H1 (cell line): ENCODE results near the gene KANSL2. TPM values are rescaled to one million over a fixed set of nuclear protein-coding genes. Genes with fewer than 3 reads are reported as not detected.
A peak's percentile ranks its signal among the peaks of the same experiment; 100 is the strongest.

Experiments used
- CTCF ChIA-PET: fragments of 300-600 bp; sonication (Branson Sonifier 250); formaldehyde crosslinking; loops from one replicate; lab custom pipeline; 2021; ENCODE audit not compliant: partially characterized antibody; lab: Charles Lee
- POLR2A ChIA-PET: fragments of 300-600 bp; sonication (Branson Sonifier 250); formaldehyde crosslinking; loops from one replicate; lab custom pipeline; 2021; ENCODE audit warnings: inconsistent platforms; ENCODE audit not compliant: partially characterized antibody; lab: Charles Lee
- DNase-seq, 2 experiments: peaks; one replicate each; pipeline versions ENCODE4 v3.0.0 to v3.0.0-alpha.2; 2010 to 2022; ENCODE audit warnings: low spot score in 2 of 2, low read depth in 1 of 2, mixed read lengths in 1 of 2
- FAIRE-seq: peaks from 2 replicates; lab custom pipeline; 2011; peaks lifted over from hg19 to GRCh38; lab: Jason Lieb, UNC
- H2AFZ ChIP-seq: 2 replicates; pipeline ENCODE4 v1.8.1; 2012; ENCODE audit warnings: low read length, inconsistent platforms
- H2AK5ac ChIP-seq: 2 replicates; pipeline ENCODE4 v1.6.1; 2013; ENCODE audit warnings: low read depth, low read length
- H2BK120ac ChIP-seq: replicated peaks from 2 replicates; pipeline ENCODE3; 2013; ENCODE audit warnings: low read depth, low read length, inconsistent platforms
- H2BK12ac ChIP-seq: 2 replicates; pipeline ENCODE4 v1.6.1; 2013; ENCODE audit warnings: low read depth, low read length
- H2BK15ac ChIP-seq: 2 replicates; pipeline ENCODE4 v1.6.1; 2013; ENCODE audit warnings: low read length
- H2BK20ac ChIP-seq: 2 replicates; pipeline ENCODE4 v1.6.1; 2013; ENCODE audit warnings: low read length
- H2BK5ac ChIP-seq: 2 replicates; pipeline ENCODE4 v1.6.1; 2013; ENCODE audit warnings: low read depth, low read length
- H3K14ac ChIP-seq: 2 replicates; pipeline ENCODE4 v1.6.1; 2013; ENCODE audit warnings: inconsistent platforms; ENCODE audit not compliant: insufficient read length
- H3K18ac ChIP-seq: 2 replicates; pipeline ENCODE4 v1.6.1; 2013; ENCODE audit warnings: low read length; ENCODE audit errors: extremely low read depth
- H3K23ac ChIP-seq: 2 replicates; pipeline ENCODE4 v1.6.1; 2013; ENCODE audit warnings: inconsistent platforms; ENCODE audit not compliant: insufficient read length
- H3K23me2 ChIP-seq: 2 replicates; pipeline ENCODE4 v1.6.1; 2013; ENCODE audit warnings: low read depth, low read length
- H3K27ac ChIP-seq: 2 replicates; pipeline ENCODE4 v1.6.1; 2011; ENCODE audit warnings: low read depth, low read length, inconsistent platforms
- H3K27me3 ChIP-seq, 4 experiments: replicated peaks in 1 of 4; 1 replicate in 1 of 4; 2 replicates in 3 of 4; pipeline versions ENCODE4 v1.6.1 to v1.8.1; 2011 to 2013; ENCODE audit warnings: low read length in 3 of 4, mild to moderate bottlenecking in 3 of 4, inconsistent platforms in 2 of 4, mixed read lengths in 2 of 4, moderate library complexity in 1 of 4; ENCODE audit not compliant: control insufficient read depth in 3 of 4, insufficient read depth in 3 of 4; ENCODE audit errors: extremely low read depth in 1 of 4
- H3K36me3 ChIP-seq, 4 experiments: 2 replicates each; pipeline versions ENCODE4 v1.6.1 to v1.8.1; 2011 to 2013; ENCODE audit warnings: mild to moderate bottlenecking in 4 of 4, low read length in 3 of 4, moderate library complexity in 2 of 4, control low read depth in 1 of 4, inconsistent platforms in 1 of 4; ENCODE audit not compliant: insufficient read depth in 4 of 4, control insufficient read depth in 2 of 4
- H3K4ac ChIP-seq: replicated peaks from 2 replicates; pipeline ENCODE3; 2013; ENCODE audit warnings: low read length, low read depth, mixed read lengths, inconsistent platforms; ENCODE audit not compliant: insufficient read length
- H3K4me1 ChIP-seq, 4 experiments: replicated peaks in 1 of 4; 1 replicate in 1 of 4; 2 replicates in 3 of 4; pipeline versions ENCODE4 v1.6.1 to v1.8.1; 2011 to 2013; ENCODE audit warnings: low read length in 3 of 4, inconsistent platforms in 2 of 4, mixed read lengths in 1 of 4; ENCODE audit not compliant: insufficient read depth in 4 of 4, control insufficient read depth in 3 of 4
- H3K4me2 ChIP-seq, 2 experiments: 2 replicates each; pipeline versions ENCODE4 v1.6.1 to v1.8.1; 2011 to 2013; ENCODE audit warnings: low read depth in 2 of 2, low read length in 2 of 2, control low read depth in 1 of 2, inconsistent platforms in 1 of 2, mild to moderate bottlenecking in 1 of 2; ENCODE audit not compliant: insufficient read depth in 1 of 2
- H3K4me3 ChIP-seq, 4 experiments: fragments of 200-600, 300-600 bp in 1 of 4; sonication (generic), shearing (Covaris generic), sonication (Bioruptor Twin) in 1 of 4; 2 replicates each; pipeline versions ENCODE4 v1.5.1 to v1.8.1; 2011 to 2016; ENCODE audit warnings: low read length in 4 of 4, low read depth in 3 of 4, control low read depth in 2 of 4, inconsistent platforms in 2 of 4, mild to moderate bottlenecking in 2 of 4, mixed read lengths in 1 of 4, moderate library complexity in 1 of 4; ENCODE audit not compliant: insufficient read depth in 2 of 4; ENCODE audit errors: extremely low read depth in 1 of 4
- H3K56ac ChIP-seq: replicated peaks from 2 replicates; pipeline ENCODE3; 2013; ENCODE audit warnings: low read depth, mild to moderate bottlenecking, mixed read lengths, low read length, inconsistent platforms; ENCODE audit not compliant: insufficient read length
- H3K79me1 ChIP-seq: 2 replicates; pipeline ENCODE4 v1.6.1; 2013; ENCODE audit warnings: low read depth, low read length, control low read depth
- H3K79me2 ChIP-seq, 2 experiments: 2 replicates each; pipeline versions ENCODE4 v1.6.1 to v1.8.1; 2012 to 2013; ENCODE audit warnings: low read length in 2 of 2, mild to moderate bottlenecking in 2 of 2, inconsistent platforms in 1 of 2; ENCODE audit not compliant: insufficient read depth in 2 of 2, control insufficient read depth in 1 of 2
- H3K9ac ChIP-seq, 4 experiments: replicated peaks in 1 of 4; 1 replicate in 1 of 4; 2 replicates in 3 of 4; pipeline versions ENCODE4 v1.6.1 to v1.8.1; 2011 to 2013; ENCODE audit warnings: low read depth in 3 of 4, low read length in 3 of 4, control low read depth in 2 of 4, mild to moderate bottlenecking in 2 of 4, moderate library complexity in 2 of 4, inconsistent platforms in 1 of 4; ENCODE audit errors: extremely low read depth in 1 of 4
- H3K9me3 ChIP-seq, 2 experiments: 2 replicates each; pipeline versions ENCODE4 v1.6.1 to v1.8.1; 2012 to 2013; ENCODE audit warnings: mild to moderate bottlenecking in 2 of 2, moderate library complexity in 2 of 2, control low read depth in 1 of 2, inconsistent platforms in 1 of 2, low read depth in 1 of 2, low read length in 1 of 2, mixed read lengths in 1 of 2; ENCODE audit not compliant: insufficient read depth in 2 of 2
- H4K20me1 ChIP-seq, 2 experiments: replicated peaks in 1 of 2; 2 replicates each; pipeline versions ENCODE3 to v1.8.1; 2011 to 2013; ENCODE audit warnings: inconsistent platforms in 2 of 2, low read length in 2 of 2, mild to moderate bottlenecking in 1 of 2; ENCODE audit not compliant: insufficient read depth in 2 of 2, control insufficient read depth in 1 of 2
- H4K5ac ChIP-seq: 2 replicates; pipeline ENCODE4 v1.6.1; 2013; ENCODE audit warnings: low read length, low read depth, mixed read lengths, inconsistent platforms; ENCODE audit not compliant: insufficient read length
- H4K8ac ChIP-seq: 2 replicates; pipeline ENCODE4 v1.8.0; 2013; ENCODE audit warnings: mild to moderate bottlenecking, moderate library complexity, low read length, inconsistent platforms; ENCODE audit not compliant: insufficient read depth; ENCODE audit errors: extremely low read depth
- H4K91ac ChIP-seq: replicated peaks from 2 replicates; pipeline ENCODE3; 2013; ENCODE audit warnings: low read length, mixed read lengths, inconsistent platforms; ENCODE audit not compliant: insufficient read length
- NRF1 ChIP-seq: IDR thresholded peaks from 2 replicates; pipeline ENCODE4 v1.6.1; 2011; ENCODE audit warnings: mild to moderate bottlenecking, low read depth, low read length, improper control_type of control experiment
- SIX5 ChIP-seq: IDR thresholded peaks from 2 replicates; pipeline ENCODE4 v1.6.1; 2011; ENCODE audit warnings: mild to moderate bottlenecking, low read depth, low read length
- TAF1 ChIP-seq: IDR thresholded peaks from 2 replicates; pipeline ENCODE4 v1.6.1; 2011; ENCODE audit warnings: mild to moderate bottlenecking, low read depth, low read length
- YY1 ChIP-seq: IDR thresholded peaks from 2 replicates; pipeline ENCODE4 v1.6.1; 2011; ENCODE audit warnings: low read depth, mild to moderate bottlenecking, low read length
- WGBS, 2 experiments: shearing (Covaris generic) in 1 of 2; methylation state at CpG; one replicate each; pipeline versions ENCODE4 v1.1.6 to v1.1.7; 2013 to 2015; ENCODE audit warnings: low lambda C conversion rate in 2 of 2, mixed read lengths in 2 of 2, inconsistent platforms in 1 of 2, low coverage in 1 of 2, missing lambda C conversion rate in 1 of 2; ENCODE audit not compliant: insufficient replicate concordance in 2 of 2, insufficient coverage in 1 of 2, insufficient read length in 1 of 2; ENCODE audit errors: extremely low coverage in 1 of 2, missing lambda C conversion rate in 1 of 2; 5-methylcytosine and 5-hydroxymethylcytosine counted together
- polyA plus RNA-seq, 7 experiments: library from polyadenylated mRNA; depleted of rRNA in 3 of 7; stranded (reverse) in 5 of 7; unstranded in 2 of 7; fragments of >200 nt in 5 of 7; fragments of 200-250 nt in 2 of 7; gene quantifications; 1 replicate in 5 of 7; 2 replicates in 1 of 7; 4 replicates in 1 of 7; pipeline versions ENCODE4 v1.2.1 to v1.2.3, GENCODE V29; 2011 to 2013; ENCODE audit warnings: missing spikeins in 2 of 7, mixed read lengths in 2 of 7
- total RNA-seq: library from RNA; stranded (reverse); fragmentation: NEBNext Ultra II Directional; extraction: Animal tissue kit (Norgen Biotek cat#: 25700); gene quantifications from 2 replicates; pipeline ENCODE4 v1.2.1, GENCODE V29; 2021

Gene KANSL2
- total and polyA plus RNA-seq, 2 of the 8 experiments (the other 6 are each of a cell fraction or from before 2014, with no cell fraction given) = 48.4 to 50.7 TPM

- Histone ChIP-seq H2BK12ac (no peak overlapping the region), H3K4ac (no peak overlapping the region), H2BK120ac (no peak overlapping the region), H4K8ac (no peak overlapping the region; the same call in 1 of the 2 replicates), H3K18ac (no peak overlapping the region), H3K4me3 (peak overlapping the region; percentile 80 to 92 (median 86)), H3K36me3 (peaks cover 14 to 47% (median 29%) of the 10 kb centered on the region in 4 experiments), H4K5ac (no peak overlapping the region), H3K79me2 (peaks cover 24 to 60% of the 10 kb centered on the region in 2 experiments), H2BK5ac (no peak overlapping the region), H2AK5ac (no peak overlapping the region), H4K91ac (no peak overlapping the region), H3K4me2 (peak overlapping the region; percentile 95 to 96), H3K9me3 (no peaks in the 10 kb centered on the region), H4K20me1 (peaks cover 7% of the 10 kb centered on the region in 2 experiments), H3K4me1 (peaks cover 0 to 3% (median under 1%) of the 10 kb centered on the region in 4 experiments; a peak in 3 of 7 replicates), H2AFZ (no peak overlapping the region), H2BK20ac (no peak overlapping the region), H3K14ac (no peak overlapping the region), H2BK15ac (no peak overlapping the region), H3K56ac (no peak overlapping the region), H3K23me2 (0 out of 2 replicates have a peak, but pooled peaks cover 3% of the 10 kb centered on the region), H3K9ac (peak overlapping the region in 3 of 4 experiments; percentile 95 to 100 (median 98); a peak in 5 of 7 replicates), H3K27ac (no peak overlapping the region), H3K23ac (no peak overlapping the region), H3K79me1 (peaks cover 6% of the 10 kb centered on the region), H3K27me3 (no peaks in the 10 kb centered on the region)
- ChIA-PET POLR2A (interaction anchor here (0.6 to 1.8 kb wide), 2 partner anchors 12 to 111 kb away, joined by 3 to 8 read pairs; no protein-coding TSS in a partner anchor), CTCF (no interaction called here)
- DNase-seq (peak in 1 of 2 experiments; percentile 24), FAIRE-seq (no peak)
- 77% methylated on average over 13 of the region's 13 CpGs; no CpG with 5 or more reads in 1 of the 2 experiments for WGBS, 2 experiments
- TF ChIP-seq YY1 = no peak
- TF ChIP-seq SIX5 = no peak
- TF ChIP-seq TAF1 = no peak
- TF ChIP-seq NRF1 = no peak
These were observed 1.2 kb downstream of the KANSL2 start for GRCh38 chr12:48680861-48681260.
